SU-DHL-6 (cell line): ENCODE measurements around the gene PRKCA.

Source experiments
- H2AFZ ChIP-seq: fragments of 200-600 bp; sonication (generic); 2 replicates; pipeline ENCODE4 v1.6.1; 2014; ENCODE audit warnings: low read depth, mild to moderate bottlenecking, moderate library complexity, mixed read lengths, antibody characterized with exemption, low read length; ENCODE audit not compliant: severe bottlenecking
- H3F3A ChIP-seq: fragments of 200-600 bp; shearing (Covaris generic); 2 replicates; pipeline ENCODE4 v1.6.0; 2016; ENCODE audit warnings: antibody characterized with exemption, mild to moderate bottlenecking; ENCODE audit not compliant: insufficient read depth
- H3K27ac ChIP-seq: fragments of 200-600 bp; sonication (generic); 2 replicates; pipeline ENCODE4 v1.5.1; 2016; ENCODE audit warnings: low read depth, mild to moderate bottlenecking, low read length, moderate library complexity, mixed read lengths
- H3K27me3 ChIP-seq: fragments of 200-600 bp; sonication (generic), shearing (Covaris generic); 2 replicates; pipeline ENCODE4 v1.6.0; 2014; ENCODE audit warnings: mild to moderate bottlenecking, low read length
- H3K36me3 ChIP-seq: fragments of 200-600 bp; sonication (generic); 2 replicates; pipeline ENCODE4 v1.6.1; 2014; ENCODE audit warnings: mild to moderate bottlenecking, low read length, mixed read lengths
- H3K4me2 ChIP-seq: fragments of 300-600, 200-600 bp; shearing (Covaris generic), sonication (generic); 2 replicates; pipeline ENCODE4 v1.6.0; 2014; ENCODE audit warnings: low read length, low read depth, mild to moderate bottlenecking; ENCODE audit not compliant: poor library complexity, severe bottlenecking
- H3K4me3 ChIP-seq: fragments of 200-600 bp; sonication (generic); 2 replicates; pipeline ENCODE4 v1.5.1; 2014; ENCODE audit warnings: antibody characterized with exemption, low read length, mild to moderate bottlenecking, mixed read lengths; ENCODE audit not compliant: insufficient read depth, poor library complexity, severe bottlenecking
- H3K79me2 ChIP-seq: fragments of 200-600 bp; sonication (generic); 2 replicates; pipeline ENCODE4 v1.6.1; 2014; ENCODE audit warnings: mild to moderate bottlenecking, low read length, moderate library complexity; ENCODE audit not compliant: insufficient read depth
- H3K9ac ChIP-seq: fragments of 200-600 bp; sonication (generic); 2 replicates; pipeline ENCODE4 v1.7.0; 2014; ENCODE audit warnings: mild to moderate bottlenecking, low read length
- H3K9me2 ChIP-seq: fragments of 200-600 bp; sonication (generic); replicated peaks from 2 replicates; pipeline ENCODE4 v1.6.1; 2014; ENCODE audit warnings: low read length; ENCODE audit not compliant: insufficient read depth
- H3K9me3 ChIP-seq: fragments of 200-600 bp; sonication (generic); 2 replicates; pipeline ENCODE4 v1.6.1; 2014; ENCODE audit warnings: low read length, mixed read lengths; ENCODE audit not compliant: insufficient read depth
- H4K20me1 ChIP-seq: fragments of 200-600 bp; sonication (generic); 2 replicates; pipeline ENCODE4 v1.6.1; 2014; ENCODE audit warnings: low read depth, mild to moderate bottlenecking, antibody characterized with exemption, low read length, moderate library complexity, mixed read lengths
- EZH2phosphoT487 ChIP-seq: fragments of 200-600 bp; sonication (generic), shearing (Covaris generic); conservative IDR thresholded peaks from 2 replicates; pipeline ENCODE4 v1.6.1; 2018; ENCODE audit warnings: mild to moderate bottlenecking, antibody characterized with exemption, low read length, moderate library complexity, mixed read lengths
- TF ChIP-seq, protein P1 (sequence below): fragments of 200-600 bp; sonication (generic); IDR thresholded peaks from one replicate; pipeline ENCODE4 v1.5.1; 2017; ENCODE audit warnings: antibody characterized with exemption, mild to moderate bottlenecking, low read length, moderate library complexity; ENCODE audit not compliant: insufficient read depth, poor library complexity, severe bottlenecking

PRKCA gene

GRCh38 chr17:66423056-66423955, 120.9 kb downstream of the PRKCA start:
- Histone ChIP-seq H3K4me2 (no peak overlapping the region), H3K79me2 (peaks cover 98% of the 10 kb centered on the region), H3K36me3 (no peaks in the 10 kb centered on the region), H3K27ac (peak overlapping the region; percentile 48), H3K4me3 (no peak overlapping the region), H4K20me1 (no peaks in the 10 kb centered on the region), H3K27me3 (no peaks in the 10 kb centered on the region), H2AFZ (no peak overlapping the region), H3K9ac (no peak overlapping the region), H3K9me2 (no peaks in the 10 kb centered on the region), H3F3A (peaks cover 8% of the 10 kb centered on the region; the same call in 1 of the 2 replicates), H3K9me3 (no peaks in the 10 kb centered on the region)
- TF ChIP-seq EZH2phosphoT487 = no peak
- TF ChIP-seq, protein P1, sequence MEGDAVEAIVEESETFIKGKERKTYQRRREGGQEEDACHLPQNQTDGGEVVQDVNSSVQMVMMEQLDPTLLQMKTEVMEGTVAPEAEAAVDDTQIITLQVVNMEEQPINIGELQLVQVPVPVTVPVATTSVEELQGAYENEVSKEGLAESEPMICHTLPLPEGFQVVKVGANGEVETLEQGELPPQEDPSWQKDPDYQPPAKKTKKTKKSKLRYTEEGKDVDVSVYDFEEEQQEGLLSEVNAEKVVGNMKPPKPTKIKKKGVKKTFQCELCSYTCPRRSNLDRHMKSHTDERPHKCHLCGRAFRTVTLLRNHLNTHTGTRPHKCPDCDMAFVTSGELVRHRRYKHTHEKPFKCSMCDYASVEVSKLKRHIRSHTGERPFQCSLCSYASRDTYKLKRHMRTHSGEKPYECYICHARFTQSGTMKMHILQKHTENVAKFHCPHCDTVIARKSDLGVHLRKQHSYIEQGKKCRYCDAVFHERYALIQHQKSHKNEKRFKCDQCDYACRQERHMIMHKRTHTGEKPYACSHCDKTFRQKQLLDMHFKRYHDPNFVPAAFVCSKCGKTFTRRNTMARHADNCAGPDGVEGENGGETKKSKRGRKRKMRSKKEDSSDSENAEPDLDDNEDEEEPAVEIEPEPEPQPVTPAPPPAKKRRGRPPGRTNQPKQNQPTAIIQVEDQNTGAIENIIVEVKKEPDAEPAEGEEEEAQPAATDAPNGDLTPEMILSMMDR = no peak

DNA sequence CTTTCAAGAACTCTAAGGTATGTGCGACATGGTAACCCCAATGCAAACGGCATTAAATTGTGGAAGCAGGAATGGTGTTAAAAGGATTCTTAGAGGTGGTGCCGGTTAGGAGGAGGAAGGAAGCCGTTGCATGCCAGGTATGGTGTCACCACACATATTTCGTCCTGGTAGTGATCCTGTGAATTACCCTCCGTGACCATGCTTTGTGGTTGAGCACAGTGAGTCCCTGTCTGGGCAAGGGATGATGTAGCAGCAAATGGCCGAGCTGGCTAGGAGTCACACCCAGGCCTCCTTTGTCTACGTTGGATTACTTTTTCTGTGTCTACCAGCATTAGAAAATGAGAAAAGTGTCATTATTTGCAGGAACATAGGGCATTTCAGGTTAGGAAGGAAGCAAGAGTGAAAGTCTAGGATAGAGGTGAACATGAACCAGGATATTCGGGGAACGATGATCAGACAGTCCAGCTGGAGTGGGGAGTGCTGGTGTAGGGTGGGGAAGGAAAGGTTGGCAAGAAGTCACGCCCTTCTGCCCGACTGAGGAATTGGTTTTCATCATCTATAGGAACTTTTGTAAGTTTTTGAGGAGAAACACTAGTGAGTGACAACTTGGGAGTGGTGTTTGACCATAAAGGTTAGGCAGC, 123.5 kb downstream of the PRKCA start:
- peak overlapping the region; percentile 45; the same call in 1 of the 2 replicates for H3K27ac ChIP-seq
- no peaks in the 10 kb centered on the region for H4K20me1 ChIP-seq
- no peaks in the 10 kb centered on the region for H3K9me2 ChIP-seq
- no peaks in the 10 kb centered on the region for H3K9me3 ChIP-seq
- H3K4me3 ChIP-seq = no peak overlapping the region
- no peaks in the 10 kb centered on the region for H3K36me3 ChIP-seq
- H2AFZ ChIP-seq = no peak overlapping the region
- peaks cover 14% of the 10 kb centered on the region; the same call in 1 of the 2 replicates for H3F3A ChIP-seq
- TF ChIP-seq EZH2phosphoT487 = no peak
- TF ChIP-seq, protein P1 = no peak
- no peaks in the 10 kb centered on the region for H3K27me3 ChIP-seq
- peak overlapping the region; percentile 36 for H3K4me2 ChIP-seq
- H3K9ac ChIP-seq = 0 out of 2 replicates have a peak overlapping the region, but pooled peaks have one; percentile 6
- peaks cover 100% of the 10 kb centered on the region for H3K79me2 ChIP-seq

- Histone ChIP-seq H3K4me2 (peak overlapping the region; percentile 36), H2AFZ (no peak overlapping the region), H4K20me1 (no peaks in the 10 kb centered on the region), H3K9ac (0 out of 2 replicates have a peak overlapping the region, but pooled peaks have one; percentile 6), H3K4me3 (no peak overlapping the region), H3K36me3 (no peaks in the 10 kb centered on the region), H3K27ac (peak overlapping the region; percentile 45), H3K9me3 (no peaks in the 10 kb centered on the region), H3K9me2 (no peaks in the 10 kb centered on the region), H3K79me2 (peaks cover 100% of the 10 kb centered on the region), H3F3A (peaks cover 14% of the 10 kb centered on the region; the same call in 1 of the 2 replicates), H3K27me3 (no peaks in the 10 kb centered on the region)
- TF ChIP-seq EZH2phosphoT487 = no peak
- TF ChIP-seq, protein P1 = peak; percentile 48
These were observed 124.1 kb downstream of the PRKCA start for GRCh38 chr17:66426397-66427033.
